ENCODE measurements around the gene VPS26B. TPM values are rescaled to one million over a fixed set of nuclear protein-coding genes. Genes with fewer than 3 reads are reported as not detected.
"Not testable (repeated sequence)": the region's sequence is repeated elsewhere in the genome, so short reads cannot be mapped to it uniquely, and the experiment has no call there.

The VPS26B gene
- 10 to 100 TPM; 35.7 to 53.7 (median 37.3) TPM for total RNA-seq
- 10 to 100 TPM; 22.8 to 26.4 (median 22.9) TPM for polyA plus RNA-seq

- peak; percentile 98 to 99 for TF ChIP-seq POLR2A (IDR thresholded peaks at IDR 0.05)
- peak in 1 of 4 donors; percentile 21 for TF ChIP-seq EP300 (IDR thresholded peaks at IDR 0.05)
- TF ChIP-seq POLR2AphosphoS5 (IDR thresholded peaks at IDR 0.05), result peak; percentile 99 to 100 (median 100)
- TF ChIP-seq, protein P1, sequence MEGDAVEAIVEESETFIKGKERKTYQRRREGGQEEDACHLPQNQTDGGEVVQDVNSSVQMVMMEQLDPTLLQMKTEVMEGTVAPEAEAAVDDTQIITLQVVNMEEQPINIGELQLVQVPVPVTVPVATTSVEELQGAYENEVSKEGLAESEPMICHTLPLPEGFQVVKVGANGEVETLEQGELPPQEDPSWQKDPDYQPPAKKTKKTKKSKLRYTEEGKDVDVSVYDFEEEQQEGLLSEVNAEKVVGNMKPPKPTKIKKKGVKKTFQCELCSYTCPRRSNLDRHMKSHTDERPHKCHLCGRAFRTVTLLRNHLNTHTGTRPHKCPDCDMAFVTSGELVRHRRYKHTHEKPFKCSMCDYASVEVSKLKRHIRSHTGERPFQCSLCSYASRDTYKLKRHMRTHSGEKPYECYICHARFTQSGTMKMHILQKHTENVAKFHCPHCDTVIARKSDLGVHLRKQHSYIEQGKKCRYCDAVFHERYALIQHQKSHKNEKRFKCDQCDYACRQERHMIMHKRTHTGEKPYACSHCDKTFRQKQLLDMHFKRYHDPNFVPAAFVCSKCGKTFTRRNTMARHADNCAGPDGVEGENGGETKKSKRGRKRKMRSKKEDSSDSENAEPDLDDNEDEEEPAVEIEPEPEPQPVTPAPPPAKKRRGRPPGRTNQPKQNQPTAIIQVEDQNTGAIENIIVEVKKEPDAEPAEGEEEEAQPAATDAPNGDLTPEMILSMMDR (IDR thresholded peaks at IDR 0.05), result no peak
- intact Hi-C loops (cut with DNase I), result loop anchor here (1.0 kb wide), 1 partner anchor 106 kb away; no protein-coding TSS in a partner anchor
- H3K36me3 ChIP-seq, result peaks cover 0 to 7% (median 0%) of the 10 kb centered on the region in 4 donors
- WGBS, 2 donors, result 0% methylated on average over 89 of the region's 89 CpGs
- H3K4me1 ChIP-seq, result peaks cover 0 to 42% (median 32%) of the 10 kb centered on the region in 4 donors
- peak; percentile 98 for DNase-seq
- H3K27ac ChIP-seq, result peak within 1 kb of the TSS; percentile 95 to 97 (median 96)
- H3K4me3 ChIP-seq, result peak within 1 kb of the TSS; percentile 69 to 94 (median 82)
- no peaks in the 10 kb centered on the region for H3K27me3 ChIP-seq
- no peaks in the 10 kb centered on the region for H3K9me3 ChIP-seq
Observed at GRCh38 chr11:134223836-134224709, at the start of gene VPS26B, which contains the start of gene NCAPD3. TSS of gene VPS26B (plus strand) at chr11:134224671. CDS start at chr11:134225123, 452 bp downstream. TSS of gene NCAPD3 (minus strand) at chr11:134223967. CDS start at chr11:134223926, 41 bp downstream.

- no peak for TF ChIP-seq POLR2AphosphoS5 (IDR thresholded peaks at IDR 0.05)
- TF ChIP-seq, protein P1 (IDR thresholded peaks at IDR 0.05), result no peak
- TF ChIP-seq POLR2A (IDR thresholded peaks at IDR 0.05), result no peak
- TF ChIP-seq EP300 (IDR thresholded peaks at IDR 0.05), result no peak
- H3K4me1 ChIP-seq, result no peaks in the 10 kb centered on the region
- no peaks in the 10 kb centered on the region for H3K9me3 ChIP-seq
- H3K36me3 ChIP-seq, result peaks cover 0 to 53% (median 10%) of the 10 kb centered on the region in 4 donors
- no peak overlapping the region for H3K4me3 ChIP-seq
- no peak overlapping the region for H3K27ac ChIP-seq
- intact Hi-C loops (cut with DNase I), result no loop called here
- H3K27me3 ChIP-seq, result no peaks in the 10 kb centered on the region
- 96 to 97% methylated on average over 13 of the region's 13 CpGs for WGBS, 2 donors
- no peak for DNase-seq
Observed at GRCh38 chr11:134176284-134176683, 48.2 kb upstream of the VPS26B start.

GRCh38 chr11:134178032-134178674, 46.3 kb upstream of the VPS26B start:
- WGBS, 2 donors, result 86 to 89% methylated on average over 5 of the region's 5 CpGs
- H3K9me3 ChIP-seq, result no peaks in the 10 kb centered on the region
- TF ChIP-seq POLR2AphosphoS5 (IDR thresholded peaks at IDR 0.05) (no peak), POLR2A (IDR thresholded peaks at IDR 0.05) (no peak), EP300 (IDR thresholded peaks at IDR 0.05) (no peak)
- TF ChIP-seq, protein P1 (IDR thresholded peaks at IDR 0.05), result no peak
- intact Hi-C loops (cut with DNase I), result no loop called here
- H3K27me3 ChIP-seq, result no peaks in the 10 kb centered on the region
- no peaks in the 10 kb centered on the region for H3K4me1 ChIP-seq
- H3K27ac ChIP-seq, result no peak overlapping the region
- H3K4me3 ChIP-seq, result no peak overlapping the region
- peaks cover 0 to 47% (median 13%) of the 10 kb centered on the region in 4 donors for H3K36me3 ChIP-seq
- DNase-seq, result no peak

- no peak for DNase-seq
- no peaks in the 10 kb centered on the region for H3K27me3 ChIP-seq
- no peak overlapping the region for H3K4me3 ChIP-seq
- no peaks in the 10 kb centered on the region for H3K9me3 ChIP-seq
- whole genome bisulfite sequencing, 2 donors, result 94 to 95% methylated on average over 4 of the region's 4 CpGs
- H3K36me3 ChIP-seq, result peaks cover 0 to 33% (median 13%) of the 10 kb centered on the region in 4 donors
- intact Hi-C loops (cut with DNase I), result no loop called here
- no peaks in the 10 kb centered on the region for H3K4me1 ChIP-seq
- H3K27ac ChIP-seq, result no peak overlapping the region
- TF ChIP-seq EP300 (IDR thresholded peaks at IDR 0.05) (no peak), POLR2AphosphoS5 (IDR thresholded peaks at IDR 0.05) (no peak), POLR2A (IDR thresholded peaks at IDR 0.05) (no peak)
- TF ChIP-seq, protein P1 (IDR thresholded peaks at IDR 0.05), result no peak
Observed at GRCh38 chr11:134181707-134182106, 42.8 kb upstream of the VPS26B start.

DNA sequence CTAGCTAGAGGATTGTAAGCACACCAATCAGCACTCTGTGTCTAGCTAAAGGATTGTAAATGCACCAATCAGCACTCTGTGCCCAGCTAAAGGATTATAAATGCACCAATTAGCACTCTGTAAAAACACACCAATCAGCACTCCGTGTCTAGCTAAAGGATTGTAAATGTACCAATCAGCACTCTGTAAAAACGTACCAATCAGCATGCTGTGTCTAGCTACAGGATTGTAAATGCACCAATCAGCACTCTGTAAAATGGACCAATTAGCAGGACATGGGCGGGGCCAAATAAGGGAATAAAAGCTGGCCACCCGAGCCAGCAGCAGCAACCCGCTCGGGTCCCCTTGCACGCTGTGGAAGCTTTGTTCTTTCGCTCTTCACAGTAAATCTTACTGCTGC, 36.4 kb upstream of the VPS26B start:
- H3K9me3 ChIP-seq; H3K27ac ChIP-seq; H3K27me3 ChIP-seq; intact Hi-C loops (cut with DNase I); H3K4me1 ChIP-seq; DNase-seq; H3K4me3 ChIP-seq: not testable (repeated sequence)
- peaks cover 5 to 48% (median 19%) of the 10 kb centered on the region in 4 donors for H3K36me3 ChIP-seq
- 98 to 99% methylated on average over 8 of the region's 8 CpGs for WGBS, 2 donors

Data from sigmoid colon (tissue), 7 donors.